HepG2 (cell line): ENCODE measurements around the gene GPR4. TPM values are rescaled to one million over a fixed set of nuclear protein-coding genes. Genes with fewer than 3 reads are reported as not detected.

Experiments
- ATF7 ChIP-seq, 2 experiments: fragments of 450-650 bp in 1 of 2; sonication (generic) in 1 of 2; formaldehyde crosslinking in 1 of 2; IDR thresholded peaks; 2 replicates each; pipeline versions ENCODE4 v1.4.0 to v1.6.1; 2016 to 2020; ENCODE audit warnings: antibody characterized with exemption in 1 of 2, mild to moderate bottlenecking in 1 of 2, missing genetic modification reagents in 1 of 2
- BHLHE40 ChIP-seq: IDR thresholded peaks from 2 replicates; pipeline ENCODE4 v1.6.1; 2011; ENCODE audit warnings: low read length, improper control_type of control experiment
- CC2D1A ChIP-seq: sonication (generic); formaldehyde crosslinking; IDR thresholded peaks from 2 replicates; pipeline ENCODE4 v1.8.1; 2023; ENCODE audit warnings: mild to moderate bottlenecking, missing genetic modification reagents
- GABPB1 ChIP-seq: IDR thresholded peaks from 2 replicates; pipeline ENCODE4 v1.6.1; 2016; ENCODE audit warnings: mild to moderate bottlenecking, missing genetic modification reagents, moderate library complexity, missing compliant biosample characterization
- MLLT10 ChIP-seq: sonication (generic); formaldehyde crosslinking; IDR thresholded peaks from 2 replicates; pipeline ENCODE4 v1.4.0; 2020; ENCODE audit warnings: missing genetic modification reagents
- PHF8 ChIP-seq: sonication (generic); formaldehyde crosslinking; IDR thresholded peaks from 2 replicates; pipeline ENCODE4 v1.5.0; 2020; ENCODE audit warnings: missing genetic modification reagents
- RFX1 ChIP-seq: fragments of 450-650 bp; IDR thresholded peaks from 2 replicates; pipeline ENCODE4 v1.6.1; 2017
- TBX2 ChIP-seq: sonication (generic); formaldehyde crosslinking; IDR thresholded peaks from 2 replicates; pipeline ENCODE4 v1.5.0; 2020; ENCODE audit warnings: missing genetic modification reagents, mild to moderate bottlenecking, borderline replicate concordance
- THYN1 ChIP-seq: sonication (generic); formaldehyde crosslinking; IDR thresholded peaks from 2 replicates; pipeline ENCODE4 v1.8.1; 2023; ENCODE audit warnings: low read depth, mild to moderate bottlenecking, moderate library complexity, missing genetic modification reagents, borderline replicate concordance
- U2AF1 ChIP-seq: fragments of 200-400 bp; formaldehyde crosslinking; optimal IDR thresholded peaks from 2 replicates; pipeline ENCODE3; 2017; ENCODE audit warnings: mild to moderate bottlenecking, low read depth, low read length
- ZFP41 ChIP-seq: sonication (generic); formaldehyde crosslinking; IDR thresholded peaks from 2 replicates; pipeline ENCODE4 v1.4.0; 2020; ENCODE audit warnings: mild to moderate bottlenecking, missing genetic modification reagents, borderline replicate concordance
- ZNF143 ChIP-seq: sonication (generic); formaldehyde crosslinking; IDR thresholded peaks from 2 replicates; pipeline ENCODE4 v1.4.0; 2020; ENCODE audit warnings: missing genetic modification reagents
- ZNF3 ChIP-seq: IDR thresholded peaks from 2 replicates; pipeline ENCODE4 v1.7.0; 2017; ENCODE audit warnings: inconsistent platforms
- ZNF446 ChIP-seq: sonication (generic); formaldehyde crosslinking; IDR thresholded peaks from 2 replicates; pipeline ENCODE4 v1.5.0; 2020; ENCODE audit warnings: mild to moderate bottlenecking, missing genetic modification reagents
- ZNF674 ChIP-seq: sonication (generic); formaldehyde crosslinking; IDR thresholded peaks from 2 replicates; pipeline ENCODE4 v1.5.0; 2020; ENCODE audit warnings: low read depth, mild to moderate bottlenecking, missing genetic modification reagents
- ZNF737 ChIP-seq: sonication (generic); formaldehyde crosslinking; IDR thresholded peaks from 2 replicates; pipeline ENCODE4 v1.5.0; 2020; ENCODE audit warnings: missing genetic modification reagents, mild to moderate bottlenecking, borderline replicate concordance
- polyA plus RNA-seq, 8 experiments: library from polyadenylated mRNA; depleted of rRNA in 3 of 8; stranded (reverse) in 7 of 8; unstranded in 1 of 8; fragments of >200 nt; fragmentation: Illumina TruSeq in 4 of 8; extraction: Trizol in 4 of 8; gene quantifications; 2 replicates each; pipeline versions ENCODE4 v1.2.1 to v1.2.3, GENCODE V29; 2011 to 2016; ENCODE audit warnings: low read depth in 4 of 8, missing spikeins in 1 of 8, mixed read lengths in 1 of 8; ENCODE audit not compliant: insufficient read depth in 1 of 8
- total RNA-seq, 5 experiments: library from RNA; depleted of rRNA; stranded (reverse); fragments of >200 nt; fragmentation: Illumina TruSeq; extraction: Trizol; gene quantifications; 2 replicates each; pipeline ENCODE4 v1.2.3, GENCODE V29; 2016; ENCODE audit warnings: low read depth in 1 of 5
- TF ChIP-seq, protein P1 (sequence below): sonication (generic); formaldehyde crosslinking; IDR thresholded peaks from 2 replicates; pipeline ENCODE4 v1.9.0; 2021; ENCODE audit warnings: missing genetic modification reagents, mild to moderate bottlenecking, borderline replicate concordance
- TF ChIP-seq, protein P2 (sequence below): sonication (generic); formaldehyde crosslinking; IDR thresholded peaks from 2 replicates; pipeline ENCODE4 v1.5.0; 2020; ENCODE audit warnings: missing genetic modification reagents
- TF ChIP-seq, protein P3 (sequence below): sonication (generic); formaldehyde crosslinking; IDR thresholded peaks from 2 replicates; pipeline ENCODE4 v1.4.0; 2020; ENCODE audit warnings: missing genetic modification reagents
- TF ChIP-seq, protein P4 (sequence below): sonication (generic); formaldehyde crosslinking; IDR thresholded peaks from 2 replicates; pipeline ENCODE4 v1.8.0; 2022; ENCODE audit warnings: missing genetic modification reagents, mild to moderate bottlenecking, inconsistent platforms, borderline replicate concordance

Gene GPR4
- total and polyA plus RNA-seq, 2 of the 13 experiments (the other 11 are each of a cell fraction or from before 2014, with no cell fraction given), result 0.15 TPM; not detected in 1

DNA sequence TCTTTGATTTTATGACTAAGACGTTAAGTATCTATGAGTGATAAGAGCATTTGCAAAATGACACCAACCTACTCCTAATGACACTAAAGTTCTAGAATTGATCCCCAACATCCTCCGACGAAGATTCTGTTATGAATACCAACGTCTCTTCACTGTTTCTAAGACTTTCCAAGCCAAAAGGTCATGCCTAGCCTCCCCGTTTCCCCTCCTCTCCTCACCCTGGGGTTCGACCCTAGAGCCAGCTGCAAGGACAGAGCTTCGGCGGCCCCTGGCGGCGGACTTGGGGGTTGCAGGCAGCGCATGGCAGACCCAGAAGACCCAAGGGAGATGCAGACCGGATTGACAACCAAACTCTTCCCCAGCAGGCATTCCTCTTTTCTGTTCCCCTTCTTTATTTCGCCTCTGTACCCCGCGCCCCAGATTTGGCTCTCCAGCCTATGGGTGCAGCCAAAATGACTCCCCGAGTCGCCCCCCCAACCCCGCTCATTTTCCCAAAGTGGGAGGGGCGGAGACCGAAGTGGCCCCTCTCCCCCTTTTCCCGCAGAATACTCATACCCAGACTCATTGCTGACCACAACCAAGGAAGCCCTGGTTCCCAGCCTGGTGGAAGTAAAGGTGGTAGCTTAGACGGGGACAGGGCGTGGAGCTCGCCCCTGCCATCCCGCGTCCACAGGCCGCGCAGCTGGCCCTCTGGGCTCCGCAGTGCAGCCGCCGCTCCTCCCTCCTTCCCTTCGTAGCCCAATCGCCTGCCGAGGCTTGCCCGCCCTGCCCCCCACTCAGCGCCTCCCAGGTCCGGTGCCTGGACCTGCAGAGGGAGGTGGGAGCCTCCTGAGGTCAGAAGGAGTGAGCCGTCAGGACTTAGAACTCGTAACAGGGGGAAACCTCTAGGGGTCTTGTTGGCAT, 41.3 kb upstream of the GPR4 start (continued):
- no peak for TF ChIP-seq ATF7 (IDR thresholded peaks at IDR 0.05)
- no peak for TF ChIP-seq ATF7 (CRISPR knock-in tag; IDR thresholded peaks at IDR 0.05)
- no peak for TF ChIP-seq THYN1 (CRISPR knock-in tag)
- no peak for TF ChIP-seq MLLT10 (CRISPR knock-in tag)
- TF ChIP-seq U2AF1, result no peak
- TF ChIP-seq, protein P1, sequence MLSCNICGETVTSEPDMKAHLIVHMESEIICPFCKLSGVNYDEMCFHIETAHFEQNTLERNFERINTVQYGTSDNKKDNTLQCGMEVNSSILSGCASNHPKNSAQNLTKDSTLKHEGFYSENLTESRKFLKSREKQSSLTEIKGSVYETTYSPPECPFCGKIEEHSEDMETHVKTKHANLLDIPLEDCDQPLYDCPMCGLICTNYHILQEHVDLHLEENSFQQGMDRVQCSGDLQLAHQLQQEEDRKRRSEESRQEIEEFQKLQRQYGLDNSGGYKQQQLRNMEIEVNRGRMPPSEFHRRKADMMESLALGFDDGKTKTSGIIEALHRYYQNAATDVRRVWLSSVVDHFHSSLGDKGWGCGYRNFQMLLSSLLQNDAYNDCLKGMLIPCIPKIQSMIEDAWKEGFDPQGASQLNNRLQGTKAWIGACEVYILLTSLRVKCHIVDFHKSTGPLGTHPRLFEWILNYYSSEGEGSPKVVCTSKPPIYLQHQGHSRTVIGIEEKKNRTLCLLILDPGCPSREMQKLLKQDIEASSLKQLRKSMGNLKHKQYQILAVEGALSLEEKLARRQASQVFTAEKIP (CRISPR knock-in tag), result no peak
- peak; percentile 59; the same call in 1 of the 2 replicates for TF ChIP-seq TBX2
- TF ChIP-seq, protein P2, sequence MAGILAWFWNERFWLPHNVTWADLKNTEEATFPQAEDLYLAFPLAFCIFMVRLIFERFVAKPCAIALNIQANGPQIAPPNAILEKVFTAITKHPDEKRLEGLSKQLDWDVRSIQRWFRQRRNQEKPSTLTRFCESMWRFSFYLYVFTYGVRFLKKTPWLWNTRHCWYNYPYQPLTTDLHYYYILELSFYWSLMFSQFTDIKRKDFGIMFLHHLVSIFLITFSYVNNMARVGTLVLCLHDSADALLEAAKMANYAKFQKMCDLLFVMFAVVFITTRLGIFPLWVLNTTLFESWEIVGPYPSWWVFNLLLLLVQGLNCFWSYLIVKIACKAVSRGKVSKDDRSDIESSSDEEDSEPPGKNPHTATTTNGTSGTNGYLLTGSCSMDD, result no peak
- peak; percentile 46; the same call in 1 of the 2 replicates for TF ChIP-seq GABPB1 (CRISPR knock-in tag)
- TF ChIP-seq, protein P3, sequence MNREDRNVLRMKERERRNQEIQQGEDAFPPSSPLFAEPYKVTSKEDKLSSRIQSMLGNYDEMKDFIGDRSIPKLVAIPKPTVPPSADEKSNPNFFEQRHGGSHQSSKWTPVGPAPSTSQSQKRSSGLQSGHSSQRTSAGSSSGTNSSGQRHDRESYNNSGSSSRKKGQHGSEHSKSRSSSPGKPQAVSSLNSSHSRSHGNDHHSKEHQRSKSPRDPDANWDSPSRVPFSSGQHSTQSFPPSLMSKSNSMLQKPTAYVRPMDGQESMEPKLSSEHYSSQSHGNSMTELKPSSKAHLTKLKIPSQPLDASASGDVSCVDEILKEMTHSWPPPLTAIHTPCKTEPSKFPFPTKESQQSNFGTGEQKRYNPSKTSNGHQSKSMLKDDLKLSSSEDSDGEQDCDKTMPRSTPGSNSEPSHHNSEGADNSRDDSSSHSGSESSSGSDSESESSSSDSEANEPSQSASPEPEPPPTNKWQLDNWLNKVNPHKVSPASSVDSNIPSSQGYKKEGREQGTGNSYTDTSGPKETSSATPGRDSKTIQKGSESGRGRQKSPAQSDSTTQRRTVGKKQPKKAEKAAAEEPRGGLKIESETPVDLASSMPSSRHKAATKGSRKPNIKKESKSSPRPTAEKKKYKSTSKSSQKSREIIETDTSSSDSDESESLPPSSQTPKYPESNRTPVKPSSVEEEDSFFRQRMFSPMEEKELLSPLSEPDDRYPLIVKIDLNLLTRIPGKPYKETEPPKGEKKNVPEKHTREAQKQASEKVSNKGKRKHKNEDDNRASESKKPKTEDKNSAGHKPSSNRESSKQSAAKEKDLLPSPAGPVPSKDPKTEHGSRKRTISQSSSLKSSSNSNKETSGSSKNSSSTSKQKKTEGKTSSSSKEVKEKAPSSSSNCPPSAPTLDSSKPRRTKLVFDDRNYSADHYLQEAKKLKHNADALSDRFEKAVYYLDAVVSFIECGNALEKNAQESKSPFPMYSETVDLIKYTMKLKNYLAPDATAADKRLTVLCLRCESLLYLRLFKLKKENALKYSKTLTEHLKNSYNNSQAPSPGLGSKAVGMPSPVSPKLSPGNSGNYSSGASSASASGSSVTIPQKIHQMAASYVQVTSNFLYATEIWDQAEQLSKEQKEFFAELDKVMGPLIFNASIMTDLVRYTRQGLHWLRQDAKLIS (CRISPR knock-in tag), result no peak
- TF ChIP-seq CC2D1A (CRISPR knock-in tag), result no peak
- TF ChIP-seq ZNF3, result no peak
- TF ChIP-seq ZNF737 (CRISPR knock-in tag), result no peak
- TF ChIP-seq, protein P4, sequence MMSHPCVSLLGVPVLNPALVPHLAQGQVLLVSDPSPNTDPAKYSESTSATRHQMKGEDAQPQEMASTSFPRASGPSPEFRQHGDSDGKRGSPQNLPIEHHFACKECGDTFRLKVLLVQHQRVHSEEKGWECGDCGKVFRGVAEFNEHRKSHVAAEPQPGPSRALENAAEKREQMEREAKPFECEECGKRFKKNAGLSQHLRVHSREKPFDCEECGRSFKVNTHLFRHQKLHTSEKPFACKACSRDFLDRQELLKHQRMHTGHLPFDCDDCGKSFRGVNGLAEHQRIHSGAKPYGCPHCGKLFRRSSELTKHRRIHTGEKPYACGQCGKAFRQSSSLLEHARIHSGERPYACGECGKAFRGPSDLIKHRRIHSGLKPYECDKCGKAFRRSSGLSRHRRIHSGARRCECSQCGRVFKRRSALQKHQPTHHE (CRISPR knock-in tag), result no peak
- TF ChIP-seq ZFP41 (CRISPR knock-in tag), result no peak
- TF ChIP-seq ZNF446, result no peak
- no peak for TF ChIP-seq PHF8 (CRISPR knock-in tag)
- 0 out of 2 replicates have a peak, but pooled peaks have one; percentile 31 for TF ChIP-seq BHLHE40
- no peak for TF ChIP-seq ZNF674
- no peak for TF ChIP-seq RFX1
- TF ChIP-seq ZNF143 (CRISPR knock-in tag), result 0 out of 2 replicates have a peak, but pooled peaks have one; percentile 16
